Endothelial cell of hepatic sinusoid (primary cell): ENCODE measurements around the gene FAM136A.
"Not testable (repeated sequence)": the region's sequence is repeated elsewhere in the genome, so short reads cannot be mapped to it uniquely, and the experiment has no call there.

Experiments
- in situ Hi-C: cut with HindIII; loops from 2 replicates; pipeline ENCODE4 v1.10.0; 2017; ENCODE audit warnings: low sequenced_read_pairs

Gene FAM136A

DNA sequence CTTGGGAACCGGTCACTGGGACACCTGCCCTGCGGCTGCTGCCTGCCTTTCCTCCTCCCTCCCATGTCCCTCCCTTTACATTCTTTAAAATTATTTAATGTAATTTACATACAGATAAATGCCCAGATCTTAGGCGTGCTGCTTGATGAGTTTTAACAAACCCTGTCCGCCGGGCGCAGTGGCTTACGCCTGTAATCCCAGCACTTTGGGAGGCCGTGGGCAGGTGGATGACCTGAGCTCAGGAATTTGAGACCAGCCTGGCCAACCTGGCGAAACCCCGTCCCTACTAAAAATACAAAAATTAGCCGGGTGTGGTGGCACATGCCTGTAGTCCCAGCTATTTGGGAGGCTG, 304 bp upstream of the FAM136A start:
- in situ Hi-C loops = loop anchor here (25.0 kb wide), 1 partner anchor 335 kb away; no protein-coding TSS in a partner anchor

DNA sequence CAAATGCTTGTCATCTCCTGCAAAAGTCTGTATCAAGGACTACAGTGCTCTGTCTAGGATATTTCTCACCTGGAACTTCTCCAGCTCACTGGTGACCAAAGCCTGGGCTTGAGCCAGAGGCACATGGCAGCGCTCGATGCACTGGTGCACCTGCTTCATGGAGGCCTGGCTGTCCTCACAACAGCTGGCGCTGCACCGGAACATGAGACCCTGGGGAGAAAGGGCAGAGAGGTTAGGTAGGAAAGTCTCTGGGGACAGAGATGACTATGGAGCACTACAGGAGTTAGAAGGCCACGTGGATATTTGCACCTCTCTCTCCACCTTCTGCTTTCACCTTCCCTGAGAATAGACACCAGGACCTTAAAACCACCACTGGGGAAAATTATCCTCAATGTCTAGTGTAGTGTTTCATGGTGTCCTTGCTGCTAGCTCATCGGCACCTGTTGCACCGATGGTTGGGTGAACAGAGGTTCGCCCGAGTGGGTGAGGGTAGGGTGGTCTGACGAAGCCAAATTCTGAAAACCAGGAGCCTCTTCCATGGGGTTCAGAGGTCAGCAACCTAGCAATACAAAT, 1.0 kb downstream of the FAM136A start:
- in situ Hi-C loops = loop anchor here (25.0 kb wide), 1 partner anchor 336 kb away; no protein-coding TSS in a partner anchor

DNA sequence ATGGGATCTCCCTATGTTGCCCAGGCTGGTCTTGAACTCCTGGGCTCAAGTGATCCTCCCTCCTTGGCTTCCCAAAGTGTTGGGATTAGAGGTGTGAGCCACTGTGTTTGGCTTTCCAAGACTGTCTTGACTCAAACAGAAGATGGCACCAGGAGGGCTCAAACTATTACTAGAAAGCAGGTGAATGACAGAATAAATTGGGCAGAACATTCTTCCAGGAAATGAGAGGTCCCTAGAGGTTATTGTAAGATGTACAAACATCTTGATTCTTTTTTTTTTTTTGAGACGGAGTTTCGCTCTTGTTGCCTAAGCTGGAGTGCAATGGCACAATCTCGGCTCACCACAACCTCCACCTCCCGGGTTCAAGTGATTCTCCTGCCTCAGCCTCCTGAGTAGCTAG, 4.0 kb downstream of the FAM136A start:
- in situ Hi-C loops = not testable (repeated sequence)

- in situ Hi-C loops = no loop called here
Measured at GRCh38 chr2:70283500-70284191, 18.2 kb downstream of the FAM136A start.

GRCh38 chr2:70282439-70282838, 19.4 kb downstream of the FAM136A start:
- in situ Hi-C loops = no loop called here

GRCh38 chr2:70280242-70280798, 21.5 kb downstream of the FAM136A start:
- in situ Hi-C loops = no loop called here

GRCh38 chr2:70270323-70270722, 31.5 kb downstream of the FAM136A start:
- in situ Hi-C loops = no loop called here

DNA sequence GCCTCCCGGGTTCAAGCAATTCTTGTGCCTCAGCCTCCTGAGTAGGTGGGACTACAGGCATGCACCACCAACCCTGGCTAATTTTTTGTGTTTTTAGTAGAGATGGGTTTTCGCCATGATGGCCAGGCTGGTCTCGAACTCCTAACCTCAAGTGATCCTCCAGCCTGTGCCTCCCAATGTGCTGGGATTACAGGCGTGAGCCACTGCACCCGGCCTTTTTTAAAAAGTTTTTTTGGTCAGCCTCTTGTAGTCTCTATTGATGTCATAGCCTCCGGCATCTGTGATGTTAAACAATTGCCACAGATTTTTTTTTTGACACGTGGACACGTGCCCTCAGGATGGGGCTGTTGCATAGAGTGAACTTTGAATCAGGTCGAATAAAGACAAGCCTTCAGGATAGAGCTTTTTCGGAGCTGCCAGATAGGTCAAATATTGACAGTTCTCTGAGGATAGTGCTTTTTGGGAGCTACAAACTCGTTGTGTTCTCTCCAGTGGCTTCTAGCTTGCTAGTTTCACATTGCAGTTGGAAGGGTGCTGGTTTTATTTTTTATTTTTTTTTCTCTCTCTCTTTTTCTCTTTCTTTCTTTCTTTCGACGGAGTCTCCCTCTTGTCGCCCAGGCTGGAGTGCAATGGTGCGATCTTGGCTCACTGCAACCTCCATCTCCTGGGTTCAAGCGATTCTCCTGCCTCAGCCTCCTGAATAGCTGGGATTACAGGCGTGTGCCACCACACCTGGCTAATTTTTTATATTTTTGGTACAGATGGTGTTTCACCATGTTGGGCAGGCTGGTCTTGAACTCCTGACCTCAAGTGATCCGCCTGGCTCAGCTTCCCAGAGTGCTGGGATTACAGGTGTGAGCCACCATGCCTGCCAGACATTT, 32.2 kb downstream of the FAM136A start:
- in situ Hi-C loops = loop anchor here (5.0 kb wide), 1 partner anchor 52 kb away; no protein-coding TSS in a partner anchor

GRCh38 chr2:70266925-70267324, 34.9 kb downstream of the FAM136A start:
- in situ Hi-C loops = loop anchor here (5.0 kb wide), 1 partner anchor 50 kb away; no protein-coding TSS in a partner anchor

DNA sequence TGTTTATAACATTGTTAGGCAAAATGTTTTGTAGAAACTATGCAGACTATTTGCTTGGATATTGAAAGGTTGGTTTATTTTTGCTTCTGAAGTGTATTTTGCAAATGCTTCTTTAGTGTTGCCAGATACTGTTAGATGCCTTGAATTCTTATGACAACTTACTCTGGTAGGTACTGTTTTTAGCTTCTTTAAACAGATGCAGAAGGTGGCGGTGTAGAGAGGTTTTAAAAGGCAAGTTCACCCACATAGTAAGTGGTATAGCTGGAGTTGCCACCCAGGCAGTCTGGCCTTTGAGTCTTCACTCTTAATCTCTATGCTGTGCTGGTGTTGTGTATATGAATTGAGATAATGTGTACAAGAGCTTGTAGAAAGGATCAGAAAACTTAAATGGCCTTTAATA, 40.4 kb downstream of the FAM136A start:
- in situ Hi-C loops = no loop called here

- in situ Hi-C loops = no loop called here
Measured at GRCh38 chr2:70258532-70258875, 43.4 kb downstream of the FAM136A start.

GRCh38 chr2:70255637-70256314, 46.1 kb downstream of the FAM136A start:
- in situ Hi-C loops = no loop called here

DNA sequence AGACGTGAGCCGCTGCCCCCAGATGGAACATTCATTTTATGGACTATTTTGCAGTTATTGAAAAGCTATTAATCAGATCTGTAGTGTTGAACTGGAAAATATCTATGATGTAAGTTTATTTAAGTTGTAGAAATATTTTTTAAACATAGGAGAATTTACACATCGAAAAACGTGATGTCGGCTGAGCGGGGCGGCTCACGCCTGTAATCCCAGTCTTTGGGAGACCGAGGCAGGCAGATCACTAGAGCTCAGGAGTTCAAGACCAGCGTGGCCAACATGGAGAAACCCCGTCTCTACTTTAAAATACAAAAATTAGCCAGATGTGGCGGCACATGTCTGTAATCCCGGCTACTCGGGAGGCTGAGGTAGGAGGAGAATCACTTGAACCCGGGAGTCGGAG, 51.4 kb downstream of the FAM136A start:
- in situ Hi-C loops = no loop called here

- in situ Hi-C loops = no loop called here
Measured at GRCh38 chr2:70248181-70248847, 53.6 kb downstream of the FAM136A start, which contains the start of gene TIA1. TIA1 (minus strand) TSS chr2:70248628; CDS start chr2:70248430, 198 bp downstream.

GRCh38 chr2:70247364-70248180, 54.3 kb downstream of the FAM136A start:
- in situ Hi-C loops = no loop called here
